Measurements from ENCODE around the gene C1QBP.

- TF ChIP-seq CTCF (IDR thresholded peaks at IDR 0.05): no peak
- TF ChIP-seq POLR2AphosphoS5 (IDR thresholded peaks at IDR 0.05; ENCODE audit: low read depth, low read length): no peak
- no peak for TF ChIP-seq SIN3A (IDR thresholded peaks at IDR 0.05; ENCODE audit: borderline replicate concordance, insufficient read depth, low read depth, low read length)
- TF ChIP-seq REST (IDR thresholded peaks at IDR 0.05; ENCODE audit: insufficient read depth in 1 of 2, low read depth in 2 of 2, low read length in 1 of 2): no peak
Observed at GRCh38 chr17:5473906-5474305, 35.0 kb upstream of the C1QBP start.

Measured in Panc1 (cell line).